GM13976 (cell line): ENCODE measurements around the gene ARMH1.
A peak's percentile ranks its signal among the peaks of the same experiment; 100 is the strongest.

Source experiments
- DNase-seq: peaks from one replicate; pipeline ENCODE4 v3.0.0; 2012; ENCODE audit warnings: low spot score
- CTCF ChIP-seq: IDR thresholded peaks from 2 replicates; pipeline ENCODE4 v1.5.1; 2012; ENCODE audit warnings: borderline replicate concordance, mild to moderate bottlenecking; ENCODE audit not compliant: insufficient read depth; ENCODE audit errors: extremely low read depth, missing control alignments, control extremely low read depth
- in situ Hi-C: fragments of 300-500 bp; cut with MboI; formaldehyde crosslinking; loops from one replicate; pipeline ENCODE4 v1.12.0; 2022; ENCODE audit warnings: low sequenced_read_pairs, mixed read lengths, inconsistent platforms; ENCODE audit not compliant: unreplicated experiment

The ARMH1 gene

GRCh38 chr1:44651069-44651468 lies 23.4 kb upstream of the ARMH1 start:
- no peak for TF ChIP-seq CTCF
- no peak for DNase-seq
- in situ Hi-C loops, result no loop called here

- in situ Hi-C loops, result no loop called here
- peak; percentile 100 for TF ChIP-seq CTCF
- peak; percentile 87 for DNase-seq
Observed at GRCh38 chr1:44652445-44653106, 21.9 kb upstream of the ARMH1 start.

GRCh38 chr1:44653107-44653964 lies 21.2 kb upstream of the ARMH1 start:
- in situ Hi-C loops, result no loop called here
- DNase-seq, result no peak
- TF ChIP-seq CTCF, result no peak

- in situ Hi-C loops, result no loop called here
- no peak for TF ChIP-seq CTCF
- DNase-seq, result no peak
Observed at GRCh38 chr1:44654621-44655187, 19.8 kb upstream of the ARMH1 start.

GRCh38 chr1:44655609-44656008 lies 18.9 kb upstream of the ARMH1 start:
- in situ Hi-C loops, result no loop called here
- peak; percentile 68 for DNase-seq
- peak; percentile 68 for TF ChIP-seq CTCF

GRCh38 chr1:44659566-44659965 lies 14.9 kb upstream of the ARMH1 start:
- in situ Hi-C loops, result no loop called here
- no peak for DNase-seq
- TF ChIP-seq CTCF, result no peak
